GM12878 (cell line): ENCODE data around the gene RABL3. TPM values are rescaled to one million over a fixed set of nuclear protein-coding genes. Genes with fewer than 3 reads are reported as not detected.
A peak's percentile ranks its signal among the peaks of the same experiment; 100 is the strongest.

Source experiments
- ATF3 ChIP-seq: IDR thresholded peaks from 2 replicates; pipeline ENCODE4 v1.6.1; 2011; ENCODE audit warnings: low read depth, mild to moderate bottlenecking, low read length, moderate library complexity, borderline replicate concordance; ENCODE audit errors: extremely low read depth
- BRCA1 ChIP-seq: IDR thresholded peaks from 2 replicates; pipeline ENCODE4 v1.6.1; 2011; ENCODE audit warnings: low read depth, low read length, improper control_type of control experiment
- CREB1 ChIP-seq: IDR thresholded peaks from 2 replicates; pipeline ENCODE4 v1.6.1; 2012; ENCODE audit warnings: low read depth, mild to moderate bottlenecking, inconsistent platforms
- ESRRA ChIP-seq: IDR thresholded peaks from 2 replicates; pipeline ENCODE4 v1.6.1; 2012; ENCODE audit warnings: mild to moderate bottlenecking, low read length, improper control_type of control experiment
- HDGF ChIP-seq: fragments of 450-650 bp; IDR thresholded peaks from 2 replicates; pipeline ENCODE4 v1.6.1; 2016; ENCODE audit warnings: antibody characterized with exemption
- HSF1 ChIP-seq: fragments of 150-350 bp; IDR thresholded peaks from 2 replicates; pipeline ENCODE4 v1.6.1; 2014; ENCODE audit warnings: mild to moderate bottlenecking, low read depth, low read length
- KDM1A ChIP-seq: fragments of 200-600 bp; sonication (generic); IDR thresholded peaks from 2 replicates; pipeline ENCODE4 v1.6.1; 2016; ENCODE audit warnings: borderline replicate concordance
- MEF2B ChIP-seq: fragments of 450-650 bp; IDR thresholded peaks from 2 replicates; pipeline ENCODE4 v1.6.1; 2018; ENCODE audit warnings: mild to moderate bottlenecking, moderate library complexity; ENCODE audit not compliant: partially characterized antibody, poor library complexity, severe bottlenecking
- NFIC ChIP-seq: IDR thresholded peaks from 2 replicates; pipeline ENCODE4 v1.6.1; 2012; ENCODE audit warnings: low read depth, mild to moderate bottlenecking, inconsistent platforms, low read length, moderate library complexity
- NR2C1 ChIP-seq: fragments of 450-650 bp; IDR thresholded peaks from 2 replicates; pipeline ENCODE4 v1.6.1; 2017; ENCODE audit warnings: antibody characterized with exemption, mild to moderate bottlenecking, moderate library complexity
- PKNOX1 ChIP-seq: fragments of 450-650 bp; IDR thresholded peaks from 2 replicates; pipeline ENCODE4 v1.6.1; 2016; ENCODE audit warnings: mild to moderate bottlenecking
- PML ChIP-seq: IDR thresholded peaks from 2 replicates; pipeline ENCODE4 v1.6.1; 2012; ENCODE audit warnings: low read length, inconsistent platforms
- POLR2A ChIP-seq: IDR thresholded peaks from 2 replicates; pipeline ENCODE4 v1.6.1; 2011; ENCODE audit warnings: low read depth, mild to moderate bottlenecking, low read length
- RFX5 ChIP-seq: IDR thresholded peaks from 2 replicates; pipeline ENCODE4 v1.6.1; 2011; ENCODE audit warnings: low read depth, low read length, improper control_type of control experiment
- SMARCA5 ChIP-seq: fragments of 450-650 bp; IDR thresholded peaks from 2 replicates; pipeline ENCODE4 v1.6.1; 2017; ENCODE audit warnings: mild to moderate bottlenecking
- SPI1 ChIP-seq: IDR thresholded peaks from 2 replicates; pipeline ENCODE4 v1.6.1; 2011; ENCODE audit warnings: low read depth, mild to moderate bottlenecking, low read length, moderate library complexity, borderline replicate concordance; ENCODE audit not compliant: insufficient read depth
- TAF1 ChIP-seq: IDR thresholded peaks from 2 replicates; pipeline ENCODE4 v1.6.1; 2011; ENCODE audit warnings: mild to moderate bottlenecking, low read depth, low read length, borderline replicate concordance
- TBL1XR1 ChIP-seq: IDR thresholded peaks from 2 replicates; pipeline ENCODE4 v1.6.1; 2012; ENCODE audit warnings: low read depth, low read length, improper control_type of control experiment
- ZNF207 ChIP-seq: fragments of 450-650 bp; IDR thresholded peaks from 2 replicates; pipeline ENCODE4 v1.6.1; 2014; ENCODE audit warnings: antibody characterized with exemption, mild to moderate bottlenecking, borderline replicate concordance
- polyA plus RNA-seq, 11 experiments: library from polyadenylated mRNA; depleted of rRNA in 4 of 11; unstranded in 6 of 11; stranded (reverse) in 5 of 11; fragments of >200 nt; fragmentation: Nextera tagmentation in 4 of 11; fragmentation: Illumina TruSeq in 1 of 11; extraction: Ambion mirVana in 4 of 11; extraction: Trizol in 1 of 11; gene quantifications; 1 replicate in 1 of 11; 2 replicates in 10 of 11; pipeline versions ENCODE4 v1.2.1 to v1.2.3, GENCODE V29; 2011 to 2016; ENCODE audit warnings: inconsistent platforms in 2 of 11, missing spikeins in 2 of 11, low read depth in 1 of 11
- total RNA-seq, 4 experiments: library from RNA; depleted of rRNA in 3 of 4; stranded (reverse); fragments of >200 nt in 3 of 4; fragmentation: Illumina TruSeq in 1 of 4; extraction: Trizol in 1 of 4; gene quantifications; 2 replicates each; pipeline versions ENCODE4 v1.2.1 to v1.2.3, GENCODE V29; 2013 to 2021
- TF ChIP-seq, protein P1 (sequence below): fragments of 450-650 bp; IDR thresholded peaks from 2 replicates; pipeline ENCODE4 v1.6.1; 2017; ENCODE audit warnings: mild to moderate bottlenecking
- TF ChIP-seq, protein P2 (sequence below): fragments of 450-650 bp; IDR thresholded peaks from 2 replicates; pipeline ENCODE4 v1.6.1; 2016; ENCODE audit warnings: mild to moderate bottlenecking, moderate library complexity, borderline replicate concordance
- TF ChIP-seq, protein P3 (sequence below): fragments of 450-650 bp; IDR thresholded peaks from 2 replicates; pipeline ENCODE4 v1.6.1; 2017; ENCODE audit warnings: low read depth, mild to moderate bottlenecking, moderate library complexity

The RABL3 gene
- total and polyA plus RNA-seq, 10 of the 15 experiments (the other 5 are each of a cell fraction or from before 2014, with no cell fraction given), result 10.5 to 38.0 (median 25.2) TPM

GRCh38 chr3:120763601-120764000 is 21.3 kb upstream of the RABL3 start (continued):
- TF ChIP-seq, protein P1, sequence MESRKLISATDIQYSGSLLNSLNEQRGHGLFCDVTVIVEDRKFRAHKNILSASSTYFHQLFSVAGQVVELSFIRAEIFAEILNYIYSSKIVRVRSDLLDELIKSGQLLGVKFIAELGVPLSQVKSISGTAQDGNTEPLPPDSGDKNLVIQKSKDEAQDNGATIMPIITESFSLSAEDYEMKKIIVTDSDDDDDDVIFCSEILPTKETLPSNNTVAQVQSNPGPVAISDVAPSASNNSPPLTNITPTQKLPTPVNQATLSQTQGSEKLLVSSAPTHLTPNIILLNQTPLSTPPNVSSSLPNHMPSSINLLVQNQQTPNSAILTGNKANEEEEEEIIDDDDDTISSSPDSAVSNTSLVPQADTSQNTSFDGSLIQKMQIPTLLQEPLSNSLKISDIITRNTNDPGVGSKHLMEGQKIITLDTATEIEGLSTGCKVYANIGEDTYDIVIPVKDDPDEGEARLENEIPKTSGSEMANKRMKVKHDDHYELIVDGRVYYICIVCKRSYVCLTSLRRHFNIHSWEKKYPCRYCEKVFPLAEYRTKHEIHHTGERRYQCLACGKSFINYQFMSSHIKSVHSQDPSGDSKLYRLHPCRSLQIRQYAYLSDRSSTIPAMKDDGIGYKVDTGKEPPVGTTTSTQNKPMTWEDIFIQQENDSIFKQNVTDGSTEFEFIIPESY, result no peak
- TF ChIP-seq, protein P2, sequence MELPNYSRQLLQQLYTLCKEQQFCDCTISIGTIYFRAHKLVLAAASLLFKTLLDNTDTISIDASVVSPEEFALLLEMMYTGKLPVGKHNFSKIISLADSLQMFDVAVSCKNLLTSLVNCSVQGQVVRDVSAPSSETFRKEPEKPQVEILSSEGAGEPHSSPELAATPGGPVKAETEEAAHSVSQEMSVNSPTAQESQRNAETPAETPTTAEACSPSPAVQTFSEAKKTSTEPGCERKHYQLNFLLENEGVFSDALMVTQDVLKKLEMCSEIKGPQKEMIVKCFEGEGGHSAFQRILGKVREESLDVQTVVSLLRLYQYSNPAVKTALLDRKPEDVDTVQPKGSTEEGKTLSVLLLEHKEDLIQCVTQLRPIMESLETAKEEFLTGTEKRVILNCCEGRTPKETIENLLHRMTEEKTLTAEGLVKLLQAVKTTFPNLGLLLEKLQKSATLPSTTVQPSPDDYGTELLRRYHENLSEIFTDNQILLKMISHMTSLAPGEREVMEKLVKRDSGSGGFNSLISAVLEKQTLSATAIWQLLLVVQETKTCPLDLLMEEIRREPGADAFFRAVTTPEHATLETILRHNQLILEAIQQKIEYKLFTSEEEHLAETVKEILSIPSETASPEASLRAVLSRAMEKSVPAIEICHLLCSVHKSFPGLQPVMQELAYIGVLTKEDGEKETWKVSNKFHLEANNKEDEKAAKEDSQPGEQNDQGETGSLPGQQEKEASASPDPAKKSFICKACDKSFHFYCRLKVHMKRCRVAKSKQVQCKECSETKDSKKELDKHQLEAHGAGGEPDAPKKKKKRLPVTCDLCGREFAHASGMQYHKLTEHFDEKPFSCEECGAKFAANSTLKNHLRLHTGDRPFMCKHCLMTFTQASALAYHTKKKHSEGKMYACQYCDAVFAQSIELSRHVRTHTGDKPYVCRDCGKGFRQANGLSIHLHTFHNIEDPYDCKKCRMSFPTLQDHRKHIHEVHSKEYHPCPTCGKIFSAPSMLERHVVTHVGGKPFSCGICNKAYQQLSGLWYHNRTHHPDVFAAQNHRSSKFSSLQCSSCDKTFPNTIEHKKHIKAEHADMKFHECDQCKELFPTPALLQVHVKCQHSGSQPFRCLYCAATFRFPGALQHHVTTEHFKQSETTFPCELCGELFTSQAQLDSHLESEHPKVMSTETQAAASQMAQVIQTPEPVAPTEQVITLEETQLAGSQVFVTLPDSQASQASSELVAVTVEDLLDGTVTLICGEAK, result no peak
- no peak for TF ChIP-seq HDGF
- TF ChIP-seq MEF2B, result no peak
- no peak for TF ChIP-seq TAF1
- no peak; the same call in 1 of the 2 replicates for TF ChIP-seq NR2C1
- no peak for TF ChIP-seq SMARCA5
- TF ChIP-seq RFX5, result peak; percentile 96
- TF ChIP-seq SPI1, result no peak
- no peak for TF ChIP-seq NFIC
- TF ChIP-seq PKNOX1, result peak; percentile 79
- no peak for TF ChIP-seq HSF1
- TF ChIP-seq ESRRA, result no peak
- TF ChIP-seq ATF3, result no peak
- no peak for TF ChIP-seq BRCA1
- TF ChIP-seq KDM1A, result no peak
- peak; percentile 85 for TF ChIP-seq CREB1
- no peak for TF ChIP-seq TBL1XR1
- TF ChIP-seq, protein P3, sequence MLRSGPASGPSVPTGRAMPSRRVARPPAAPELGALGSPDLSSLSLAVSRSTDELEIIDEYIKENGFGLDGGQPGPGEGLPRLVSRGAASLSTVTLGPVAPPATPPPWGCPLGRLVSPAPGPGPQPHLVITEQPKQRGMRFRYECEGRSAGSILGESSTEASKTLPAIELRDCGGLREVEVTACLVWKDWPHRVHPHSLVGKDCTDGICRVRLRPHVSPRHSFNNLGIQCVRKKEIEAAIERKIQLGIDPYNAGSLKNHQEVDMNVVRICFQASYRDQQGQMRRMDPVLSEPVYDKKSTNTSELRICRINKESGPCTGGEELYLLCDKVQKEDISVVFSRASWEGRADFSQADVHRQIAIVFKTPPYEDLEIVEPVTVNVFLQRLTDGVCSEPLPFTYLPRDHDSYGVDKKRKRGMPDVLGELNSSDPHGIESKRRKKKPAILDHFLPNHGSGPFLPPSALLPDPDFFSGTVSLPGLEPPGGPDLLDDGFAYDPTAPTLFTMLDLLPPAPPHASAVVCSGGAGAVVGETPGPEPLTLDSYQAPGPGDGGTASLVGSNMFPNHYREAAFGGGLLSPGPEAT, result peak; percentile 60; the same call in 1 of the 2 replicates
- no peak for TF ChIP-seq POLR2A
- TF ChIP-seq PML, result no peak
- TF ChIP-seq ZNF207, result no peak
